GM21717 (cell line): ENCODE results near the gene HES3.

Experiments used
- ATAC-seq: cut with Tn5 transposase; IDR thresholded peaks from one replicate; pipeline ENCODE4 v1.9.1; 2021; ENCODE audit warnings: mild to moderate bottlenecking, moderate library complexity; ENCODE audit not compliant: unreplicated experiment

The HES3 gene

DNA sequence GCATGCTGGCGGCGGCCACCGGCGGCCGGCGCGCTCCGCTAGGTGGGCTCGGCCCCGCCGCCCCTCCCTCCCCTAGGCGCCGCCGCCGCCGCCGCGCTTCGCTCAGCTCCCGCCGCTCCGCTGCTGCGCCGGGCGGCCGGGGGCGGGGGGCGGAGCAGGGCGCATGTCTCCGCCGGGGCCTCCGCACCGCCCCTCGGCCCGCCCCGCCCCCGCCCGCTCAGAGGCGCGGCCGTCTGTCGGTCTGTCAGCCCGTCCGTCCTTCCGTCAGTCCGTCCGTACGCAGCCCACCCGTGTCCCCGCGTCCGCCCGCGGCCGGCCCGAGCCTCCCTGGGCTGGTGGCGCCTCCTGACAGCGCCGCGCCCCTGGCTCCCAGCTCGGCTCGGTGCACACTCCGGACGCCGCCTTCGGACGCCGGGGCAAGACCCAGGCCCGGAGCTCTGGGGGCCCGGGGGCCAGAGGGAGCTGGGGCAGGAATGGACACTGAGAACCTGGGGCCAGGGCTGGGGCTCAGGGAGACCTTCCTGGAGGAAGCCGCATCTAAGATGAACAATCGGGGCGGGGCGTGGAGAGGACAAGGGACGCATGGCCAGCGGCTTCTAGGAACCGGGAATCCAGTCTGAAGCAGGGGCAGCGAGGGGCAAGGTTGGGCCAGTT, 17.1 kb downstream of the HES3 start, which contains the start of gene GPR153:
TSS of gene GPR153 (minus strand) at position 138 of the 654 bp plus-strand sequence. CDS start 6,193 bp downstream, outside the sequence.
- no peak for ATAC-seq

DNA sequence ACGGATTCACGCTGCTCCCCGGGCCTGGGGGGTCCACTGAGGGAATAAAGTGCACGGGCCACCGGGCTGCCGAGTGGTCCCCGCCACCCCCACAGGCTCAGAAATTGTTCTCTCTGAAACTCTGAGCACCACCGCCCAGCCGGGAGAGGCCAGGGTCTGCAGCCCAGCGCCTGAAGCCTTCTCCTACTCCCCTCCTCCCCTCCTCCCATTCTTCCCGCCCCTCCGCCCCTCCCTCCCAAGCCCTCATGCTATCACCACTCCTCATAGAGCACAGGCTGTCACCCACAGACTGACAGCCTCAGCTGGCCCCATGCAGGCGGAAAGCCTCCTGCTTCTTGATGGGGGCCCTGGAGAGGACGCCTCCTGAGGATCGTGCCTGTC, 17.6 kb downstream of the HES3 start:
- no peak for ATAC-seq

DNA sequence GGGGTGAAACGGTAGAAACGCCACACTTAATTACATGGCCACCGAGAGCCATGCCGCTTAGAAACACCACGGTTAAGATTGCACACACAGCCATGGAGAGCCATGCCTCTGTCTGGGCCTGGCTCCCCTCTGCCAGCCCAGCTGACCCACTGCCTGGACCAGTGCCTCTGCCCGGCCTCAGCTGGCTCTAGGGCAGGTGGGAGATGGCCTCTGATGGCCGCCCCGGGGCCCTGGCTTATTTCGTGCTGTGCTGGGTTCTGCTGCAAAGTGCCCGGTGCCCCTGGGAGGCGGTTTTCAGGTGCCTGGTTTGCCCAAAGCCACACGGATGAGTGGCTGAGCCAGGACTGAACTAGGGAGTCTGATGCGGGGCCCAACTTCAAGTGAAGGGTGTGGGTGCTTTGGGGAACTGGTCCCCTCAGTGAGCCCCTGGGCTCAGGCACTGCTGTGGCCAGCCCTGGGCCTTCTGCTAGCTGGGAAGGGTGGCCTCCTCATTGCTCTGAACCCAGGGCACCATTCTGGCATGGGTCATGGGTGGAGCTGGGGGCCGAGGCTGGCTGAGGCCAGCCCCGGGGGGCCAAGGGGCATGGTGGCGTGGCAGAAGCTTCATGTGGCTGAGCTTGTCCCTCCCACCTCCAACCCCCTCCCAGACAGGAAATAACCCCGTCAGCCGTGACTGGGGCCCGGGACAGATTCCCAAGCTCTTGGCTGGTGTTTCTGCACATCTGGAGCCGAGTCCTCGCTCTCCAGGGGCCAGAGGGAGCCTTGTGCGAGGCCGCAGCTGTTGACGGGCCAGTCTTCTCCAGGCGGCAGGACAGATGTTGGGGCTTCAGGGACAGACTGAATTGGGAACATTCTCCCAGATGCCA, 18.8 kb downstream of the HES3 start:
- ATAC-seq = no peak

DNA sequence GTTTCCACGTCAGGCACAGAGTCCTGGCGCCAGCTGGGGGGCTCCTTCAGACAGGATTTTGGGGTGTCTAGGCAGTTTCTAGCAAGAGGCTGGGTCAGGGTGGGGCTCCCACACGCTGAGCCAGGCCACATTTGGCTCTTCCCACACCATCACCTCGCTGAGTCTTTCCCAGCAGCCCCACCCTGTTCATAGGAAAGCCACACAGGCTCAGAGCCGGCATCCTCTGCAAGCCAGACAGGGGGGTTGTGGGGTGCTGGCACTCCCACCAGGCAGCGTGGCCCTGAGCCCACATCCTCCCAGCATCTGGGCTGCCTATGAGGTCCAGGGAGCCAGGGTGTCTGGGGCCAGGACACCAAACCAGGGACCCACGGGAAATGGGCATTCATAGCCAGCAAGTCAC, 19.7 kb downstream of the HES3 start:
- ATAC-seq = no peak

DNA sequence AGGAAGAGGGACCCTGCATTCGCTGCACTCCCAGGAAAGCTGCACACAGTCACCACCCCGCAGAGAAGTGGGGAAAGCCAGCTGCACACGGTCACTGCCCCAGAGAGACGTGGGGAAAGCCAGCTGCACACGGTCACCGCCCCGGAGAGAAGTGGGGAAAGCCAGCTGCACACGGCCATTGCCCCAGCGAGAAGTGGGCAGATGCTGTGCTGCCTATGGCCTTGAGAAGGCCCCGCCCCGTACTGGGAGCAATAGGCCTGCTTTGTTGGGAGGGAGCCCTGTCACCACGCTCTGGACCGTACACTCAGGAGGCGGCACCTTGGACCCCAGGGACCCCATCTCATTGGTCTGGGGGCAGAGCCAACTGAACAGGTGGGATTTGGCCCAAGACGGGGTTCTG, 21.2 kb downstream of the HES3 start:
- no peak for ATAC-seq

DNA sequence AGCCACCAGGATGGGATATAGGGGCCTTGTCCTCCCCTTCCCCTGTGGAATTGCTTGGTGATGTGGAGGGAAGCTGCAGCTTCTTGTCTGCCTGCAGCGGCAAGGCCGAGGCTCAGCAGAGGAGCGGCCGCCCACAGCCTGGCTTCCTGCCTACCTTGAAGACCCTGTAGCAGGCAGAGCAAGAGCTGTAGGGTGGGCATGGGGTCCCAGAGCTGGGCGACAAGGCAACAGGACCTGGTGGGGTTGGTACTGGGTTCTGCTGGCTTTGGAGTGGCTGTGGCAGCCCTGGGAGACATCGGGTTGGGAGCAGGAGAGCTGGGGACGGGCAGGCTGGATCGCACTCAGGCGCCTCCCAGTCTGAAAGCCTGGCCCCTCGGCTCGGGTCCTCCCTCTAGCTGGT, 22.7 kb downstream of the HES3 start:
- no peak for ATAC-seq

DNA sequence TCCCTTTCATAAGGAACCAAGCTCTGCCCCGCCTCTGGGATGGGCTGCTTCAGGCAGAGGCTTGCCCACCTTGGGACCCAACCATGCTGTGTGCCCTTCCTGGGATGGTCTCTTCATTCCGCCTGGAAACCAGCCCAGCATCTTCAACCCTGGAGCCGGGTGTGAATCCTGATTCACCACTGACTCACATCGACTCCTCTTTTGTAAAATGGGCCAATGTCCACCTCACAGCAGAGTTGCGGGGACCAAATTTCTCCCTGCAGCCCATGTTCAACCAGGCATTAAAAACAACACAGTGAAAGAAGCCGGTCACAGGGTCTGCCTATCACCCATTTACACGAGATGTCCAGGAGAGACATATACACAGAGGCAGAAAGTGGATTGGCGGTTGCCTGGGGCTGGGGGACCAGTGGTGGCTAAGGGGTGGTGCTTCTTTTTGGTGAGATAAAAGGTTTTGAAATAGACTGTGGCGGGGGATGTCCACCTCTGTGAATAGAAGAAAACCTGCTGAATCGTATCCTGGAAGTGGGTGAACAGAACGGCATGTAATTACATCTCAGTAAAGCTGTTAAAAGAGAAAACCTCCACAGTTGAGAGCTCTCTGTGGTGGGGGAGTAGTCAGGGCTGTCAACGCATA, 23.8 kb downstream of the HES3 start:
- ATAC-seq = no peak

DNA sequence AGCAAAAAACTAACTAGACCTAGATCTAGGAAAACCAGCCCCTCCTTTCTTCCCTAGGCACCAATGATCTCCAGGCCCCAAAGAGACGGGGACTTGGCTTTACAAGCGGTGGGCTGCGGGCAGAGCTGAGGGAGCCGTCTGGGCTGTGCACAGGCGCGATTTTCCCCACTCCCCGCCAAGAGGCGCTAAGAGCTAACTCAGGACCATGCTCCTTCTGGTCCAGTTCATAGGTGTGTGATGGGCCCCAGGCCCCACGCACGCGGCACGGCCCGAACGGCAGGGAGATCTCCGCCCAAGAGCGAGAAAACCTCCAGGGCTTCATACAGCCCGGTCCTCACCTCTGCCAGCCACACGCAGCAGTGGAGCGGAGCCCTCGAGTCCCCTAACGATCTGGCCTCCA, 24.4 kb downstream of the HES3 start:
- no peak for ATAC-seq

DNA sequence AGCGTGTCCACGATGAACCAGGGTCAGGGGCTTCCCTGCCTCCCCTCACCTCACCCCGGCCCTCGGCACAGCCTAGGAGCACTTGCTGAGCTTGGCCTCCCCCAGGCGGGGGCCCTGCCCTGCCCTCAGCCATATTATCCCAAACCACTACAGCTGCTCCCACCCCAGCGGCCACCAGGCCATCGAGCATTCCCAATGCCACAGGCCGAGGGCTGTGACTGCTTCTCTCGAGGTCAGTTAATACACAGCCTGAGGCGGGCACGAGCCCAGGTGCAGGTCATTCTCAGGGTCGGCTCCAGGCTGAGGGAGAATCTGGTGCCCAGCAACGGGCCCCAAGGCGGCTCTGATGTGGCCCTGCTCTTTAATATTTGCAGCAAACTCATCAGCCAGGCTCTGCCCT, 25.3 kb downstream of the HES3 start:
- ATAC-seq = no peak

DNA sequence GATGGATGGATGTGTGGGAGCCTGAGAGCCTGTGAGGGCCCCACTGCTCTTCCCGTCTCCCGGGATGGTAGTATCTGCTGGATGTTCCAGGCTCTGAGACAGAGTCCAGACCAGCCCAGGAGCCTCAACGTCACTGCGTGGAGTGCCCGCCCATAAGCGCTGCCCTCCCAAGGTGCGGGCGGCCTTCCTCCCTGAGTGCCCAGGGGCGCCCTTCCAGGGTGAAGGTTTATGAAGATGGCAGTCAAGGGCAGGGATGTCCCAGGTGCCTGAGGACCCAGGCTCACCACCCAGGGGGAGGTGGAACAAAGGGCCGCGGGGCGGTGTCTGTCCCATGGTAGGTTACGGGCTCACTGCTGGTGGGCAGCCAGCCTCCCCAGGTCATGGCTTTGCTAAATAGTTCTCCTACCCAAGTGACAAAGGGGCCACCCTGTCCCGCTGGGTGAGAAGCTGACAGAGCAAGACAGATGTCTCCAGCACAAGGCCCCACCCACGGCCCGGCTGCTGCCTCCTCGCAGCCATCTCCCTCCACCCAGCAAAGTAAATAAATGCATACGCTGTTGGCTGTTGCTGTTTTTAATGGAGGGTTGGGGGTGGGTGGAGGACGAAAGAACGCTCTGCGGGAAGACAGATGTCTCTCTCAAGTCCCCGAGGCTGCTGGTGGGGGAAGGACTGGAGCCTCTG, 25.9 kb downstream of the HES3 start:
- ATAC-seq = no peak

DNA sequence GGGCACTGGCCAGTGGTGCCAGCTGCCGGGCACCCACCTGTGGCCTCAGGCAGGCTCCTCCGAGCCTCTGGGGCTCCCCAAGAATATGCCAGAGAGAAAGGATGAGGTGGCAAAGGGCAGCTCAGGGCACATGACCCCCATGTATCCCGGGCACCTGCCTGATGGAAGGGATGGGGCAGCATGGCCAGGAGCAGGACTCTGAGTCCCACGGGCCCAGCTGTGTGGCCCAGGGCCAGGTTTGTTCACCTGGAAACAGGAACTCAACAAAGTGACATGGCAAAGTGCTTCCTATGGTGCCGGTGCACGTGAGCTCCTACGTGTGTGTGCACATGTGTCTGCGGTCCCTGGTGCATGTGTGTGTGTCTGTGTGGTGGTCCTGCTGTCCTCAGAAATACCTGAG, 26.4 kb downstream of the HES3 start:
- no peak for ATAC-seq

DNA sequence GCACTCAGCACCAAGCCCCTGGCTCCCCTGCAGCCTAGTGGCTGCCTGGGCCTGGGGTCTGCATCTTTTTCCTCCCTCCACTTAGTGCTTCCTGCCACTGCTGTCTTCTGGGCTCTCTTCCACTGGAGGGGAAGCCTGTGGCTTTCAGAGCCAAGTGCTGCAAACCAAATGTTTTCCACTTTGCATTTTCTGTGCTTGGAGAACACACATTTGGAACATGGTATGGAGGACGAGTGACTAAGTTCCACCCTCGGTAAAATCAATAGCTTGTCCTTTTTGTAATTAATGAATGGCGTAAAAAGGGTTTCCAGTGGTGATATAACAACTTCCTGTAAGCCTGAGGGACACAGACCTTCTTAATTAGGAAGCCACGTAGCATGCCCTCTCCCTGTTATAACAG, 27.0 kb downstream of the HES3 start:
- ATAC-seq = no peak

DNA sequence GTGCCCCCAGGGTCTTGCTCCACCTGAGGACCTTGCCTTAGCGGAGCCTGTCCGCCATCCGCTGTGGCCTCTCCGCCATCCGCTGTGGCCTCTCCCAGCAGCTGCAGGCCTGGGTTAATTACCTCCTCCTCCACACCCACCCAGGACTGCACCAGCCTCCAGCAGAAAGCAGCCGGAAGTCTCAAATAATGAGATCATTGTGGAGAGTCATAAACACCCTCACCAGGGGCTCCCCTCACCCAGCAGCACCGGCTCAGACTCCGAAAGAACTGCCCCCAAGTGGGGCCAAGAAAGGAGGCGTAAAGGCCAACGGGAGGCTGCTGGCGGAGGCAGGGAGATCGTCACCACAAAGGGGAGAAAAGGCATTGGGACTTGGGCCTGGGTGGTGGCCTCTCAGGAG, 27.6 kb downstream of the HES3 start:
- ATAC-seq = no peak

DNA sequence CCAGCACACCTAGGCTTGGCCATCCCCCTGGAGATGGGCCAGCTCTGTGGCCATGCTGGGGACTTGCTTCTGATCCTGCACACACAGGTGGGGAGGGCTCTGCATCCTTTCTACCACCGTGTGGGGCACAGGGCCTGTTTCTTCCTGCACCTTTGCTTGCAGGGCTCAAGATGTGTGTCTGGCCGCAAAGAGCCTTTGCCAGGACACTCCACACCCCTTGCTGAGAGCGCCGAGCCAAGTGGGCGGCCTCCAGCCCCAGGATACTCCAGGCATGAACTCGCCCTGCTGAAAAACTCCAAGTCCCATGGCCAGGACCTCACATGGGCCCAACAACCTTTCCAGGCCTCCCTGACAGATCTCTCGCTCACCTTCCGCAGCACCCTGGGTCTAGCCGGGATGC, 28.5 kb downstream of the HES3 start:
- no peak for ATAC-seq

DNA sequence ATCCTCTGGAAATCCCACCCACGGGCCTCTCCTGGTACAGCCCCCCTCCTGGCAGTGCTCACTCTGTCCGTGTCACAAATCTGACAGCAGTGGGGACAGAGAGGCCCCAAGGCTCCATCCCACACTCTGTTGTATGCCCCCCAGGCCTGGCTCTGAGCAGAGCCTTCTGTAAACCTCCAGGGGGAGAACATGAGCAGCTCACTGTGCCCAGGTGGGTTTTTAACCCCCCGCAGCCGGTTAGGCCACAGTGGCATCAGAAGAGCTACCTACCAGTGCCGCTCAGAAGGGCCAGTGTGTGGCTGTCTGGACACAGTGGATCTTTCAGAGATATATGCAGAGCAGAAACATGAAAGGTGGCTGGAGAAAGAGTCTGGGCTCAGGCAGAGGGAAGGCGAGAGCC, 28.9 kb downstream of the HES3 start:
- no peak for ATAC-seq

DNA sequence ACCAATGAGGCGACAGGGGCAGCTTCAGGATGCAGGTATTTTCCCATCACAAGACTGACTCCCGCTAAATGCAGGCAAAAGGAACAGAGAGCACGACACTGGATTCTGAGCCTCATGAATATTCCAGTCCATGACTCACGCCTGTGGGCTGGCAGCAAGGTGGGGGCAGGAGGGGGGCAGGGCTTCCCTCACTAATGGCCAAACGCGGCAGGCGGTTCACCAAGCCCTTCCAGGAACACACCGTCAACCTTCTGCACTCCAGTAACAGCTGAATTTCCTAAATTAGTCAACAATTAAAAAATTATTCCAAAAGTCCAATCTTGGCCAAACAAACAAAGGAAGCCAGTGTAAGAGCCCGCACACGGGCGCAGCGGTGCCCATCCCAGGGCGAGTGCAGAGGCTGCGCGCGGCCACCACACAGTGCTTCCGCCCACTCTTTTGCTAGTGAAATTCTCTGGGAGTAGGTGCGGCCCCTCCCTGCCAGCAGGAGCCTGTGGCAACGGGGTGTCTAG, 29.5 kb downstream of the HES3 start:
- ATAC-seq = no peak

DNA sequence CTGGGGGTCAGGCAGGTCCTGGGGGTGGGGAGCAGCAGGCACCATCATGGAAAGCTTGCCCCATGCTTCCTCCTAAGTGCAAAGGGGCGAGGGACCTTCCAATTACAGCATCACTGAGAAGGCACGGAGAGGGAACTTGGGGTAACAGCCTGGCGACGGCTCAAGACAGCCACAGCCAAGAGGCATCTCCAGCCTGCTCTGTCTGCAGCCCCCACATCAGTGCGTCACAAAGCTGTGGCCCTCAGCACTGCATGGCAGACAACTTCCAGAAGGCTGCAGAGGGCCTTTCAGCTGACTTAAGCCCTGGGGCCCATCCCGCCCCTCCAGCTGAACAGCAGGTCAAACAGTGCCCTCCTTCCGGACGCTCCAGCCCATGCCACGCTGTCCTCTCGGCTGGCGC, 30.1 kb downstream of the HES3 start:
- no peak for ATAC-seq

DNA sequence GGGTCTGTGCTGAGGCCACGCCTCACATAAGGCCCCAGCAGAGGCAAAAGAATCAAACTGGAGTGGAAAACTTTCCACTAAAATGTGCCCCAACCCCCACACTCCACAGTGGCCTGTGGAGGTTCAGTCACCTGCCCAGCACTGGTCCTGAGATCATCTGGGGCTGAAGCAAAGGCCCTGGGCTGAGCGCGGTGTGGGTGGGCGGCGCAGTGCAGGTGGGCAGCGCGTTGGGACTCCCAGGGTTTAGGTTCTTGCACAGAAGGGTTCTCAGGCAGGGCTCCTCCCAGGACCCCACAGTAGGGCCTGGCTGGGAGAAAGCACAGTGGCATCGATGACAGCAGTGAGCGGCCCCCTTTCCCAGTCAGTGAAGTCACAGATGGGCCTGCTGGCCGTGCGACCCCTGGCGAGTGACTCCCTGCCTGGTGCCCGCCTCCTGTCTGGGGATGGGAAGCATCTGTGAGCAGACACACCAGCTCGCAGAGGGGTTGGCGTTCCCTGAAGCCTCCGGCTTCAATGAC, 30.7 kb downstream of the HES3 start:
- ATAC-seq = no peak

DNA sequence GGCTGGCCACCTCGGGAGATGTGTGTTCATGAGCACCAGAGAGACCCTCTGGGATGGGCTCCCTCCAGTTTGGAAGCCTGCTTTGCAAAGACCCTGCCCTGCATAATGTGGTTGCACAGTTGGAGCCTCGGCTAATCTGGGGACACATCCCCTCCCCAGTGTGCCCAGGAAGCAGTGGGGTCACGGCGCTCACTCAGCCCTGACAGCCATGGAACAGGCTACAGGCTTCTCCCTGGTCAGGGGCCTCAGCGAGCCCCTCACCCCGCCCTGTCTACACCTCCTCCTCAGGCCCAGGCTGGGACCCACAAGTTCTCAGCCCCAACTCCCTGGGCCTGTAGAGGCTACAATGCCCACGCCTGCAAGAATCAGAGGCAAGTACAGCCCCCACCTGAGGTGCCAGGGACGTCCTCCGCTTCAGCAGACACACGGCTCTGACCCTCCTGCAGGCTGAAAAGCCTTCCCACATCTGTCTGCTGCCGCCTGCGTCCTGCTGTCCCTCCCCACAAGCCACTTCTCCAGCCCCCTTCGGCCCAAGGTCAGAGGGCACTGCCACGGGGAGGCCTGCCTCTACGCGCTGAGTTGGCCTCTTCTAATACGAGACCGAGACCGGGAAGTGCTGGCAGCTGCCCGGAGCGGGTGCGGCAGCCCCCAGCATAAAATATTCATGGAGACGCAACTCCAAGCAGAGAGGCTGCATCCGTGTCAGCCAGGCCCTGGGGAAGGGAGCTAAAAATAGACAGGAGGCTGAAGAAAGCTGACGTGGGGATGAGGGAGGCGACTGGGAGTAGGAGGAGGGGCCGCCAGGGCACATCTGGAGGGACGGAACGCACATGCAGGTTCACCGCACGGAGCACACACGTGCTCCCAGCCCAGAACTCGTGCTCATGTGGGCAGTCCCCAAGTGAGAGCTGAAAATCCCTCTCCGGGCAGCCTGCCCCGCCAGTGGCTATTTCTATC, 32.1 kb downstream of the HES3 start:
- no peak for ATAC-seq
